Hematopoietic multipotent progenitor cell treated with erythropoietin and hydrocortisone succinate and interleukin-3 and kit ligand, for 8 days (in vitro differentiated cells): ENCODE measurements around the gene SAMD10.
"Not testable (repeated sequence)": the region's sequence is repeated elsewhere in the genome, so short reads cannot be mapped to it uniquely, and the experiment has no call there.

ENCODE experiments used
- DNase-seq: peaks from one replicate; pipeline ENCODE4 v3.0.0-alpha.2; 2015

The SAMD10 gene

DNA sequence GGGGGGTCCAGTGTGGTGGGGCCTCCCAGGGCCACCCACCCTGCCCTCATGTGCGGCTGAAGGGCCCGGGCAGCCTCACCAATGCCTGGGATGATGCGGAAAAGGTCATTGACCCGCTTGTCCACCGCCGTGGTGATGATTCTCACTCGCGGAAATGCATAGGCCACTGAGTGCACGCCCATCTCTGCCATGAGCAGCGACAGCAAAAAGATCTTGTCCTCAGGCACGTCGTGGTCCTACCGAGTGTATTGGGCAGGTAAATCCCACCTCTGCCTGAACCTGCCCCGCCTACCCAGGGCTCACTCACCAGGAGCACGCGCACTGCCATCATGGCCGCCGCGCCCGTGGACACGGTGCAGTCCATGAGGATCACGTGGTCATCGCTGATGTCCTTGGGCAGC is 39.4 kb downstream of the SAMD10 start:
- DNase-seq = no peak

- DNase-seq = no peak
Observed at GRCh38 chr20:63939061-63939935, 40.1 kb downstream of the SAMD10 start.

- DNase-seq = no peak
Observed at GRCh38 chr20:63937596-63937995, 41.8 kb downstream of the SAMD10 start.

- DNase-seq = no peak
Observed at GRCh38 chr20:63935447-63935846, 44.0 kb downstream of the SAMD10 start.

DNA sequence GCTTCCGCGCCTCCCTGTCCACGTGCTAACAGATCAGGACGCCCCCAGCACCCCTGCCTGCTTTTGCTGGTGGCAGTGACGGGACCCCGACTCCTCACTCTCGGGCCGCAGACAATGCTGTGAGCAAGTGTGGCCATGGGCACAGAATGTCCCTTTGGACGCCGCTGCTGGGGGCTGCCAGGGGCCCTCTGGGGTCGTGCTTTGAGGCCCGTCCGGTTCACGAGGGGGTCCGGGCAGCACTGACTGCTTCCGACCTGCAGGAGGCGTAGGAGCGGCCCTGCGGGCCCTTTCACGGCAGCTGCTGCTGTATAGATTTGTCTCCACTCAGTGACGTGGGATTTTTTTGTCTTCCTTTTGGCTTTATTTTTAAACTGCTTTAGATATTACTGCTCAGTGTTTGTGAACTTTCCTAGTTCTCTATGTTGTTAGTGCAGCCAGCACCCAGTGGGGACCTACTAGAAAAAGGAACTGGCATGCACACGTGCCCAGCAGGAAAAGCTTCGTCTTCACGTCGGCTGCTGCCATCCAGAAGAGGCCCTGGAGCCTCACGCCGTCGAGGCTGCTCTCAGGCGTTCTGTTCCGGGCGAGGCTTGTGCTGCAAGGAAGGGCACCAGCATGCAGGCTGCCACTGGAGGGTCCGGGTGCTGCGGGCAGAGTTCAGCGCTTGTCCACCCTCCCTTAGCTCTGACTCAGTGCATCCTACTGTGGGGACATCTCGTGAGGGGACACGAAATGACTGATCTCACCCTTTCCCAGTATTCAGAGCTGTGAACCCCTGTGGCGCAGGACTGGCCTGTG is 45.0 kb downstream of the SAMD10 start:
- no peak for DNase-seq

DNA sequence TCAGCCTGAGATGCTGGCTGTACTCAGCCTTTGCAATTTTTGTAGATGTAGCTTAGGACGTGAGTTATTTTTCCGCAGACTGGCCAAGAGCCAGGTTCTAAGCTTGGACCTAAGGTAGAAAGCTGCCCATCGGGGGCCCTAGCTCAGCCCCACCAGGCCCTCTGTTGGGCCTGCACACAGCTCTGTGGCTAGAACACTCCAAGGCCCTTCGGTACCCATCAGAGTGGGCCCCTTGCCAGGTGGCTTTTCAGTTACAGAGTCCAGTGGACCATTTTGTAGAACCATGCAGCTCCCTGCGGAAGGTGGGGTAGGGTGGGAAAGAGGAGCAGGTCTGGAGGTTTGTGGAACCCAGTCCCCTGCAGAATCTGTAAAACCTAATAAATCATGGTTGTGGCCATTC is 45.8 kb downstream of the SAMD10 start:
- no peak for DNase-seq

DNA sequence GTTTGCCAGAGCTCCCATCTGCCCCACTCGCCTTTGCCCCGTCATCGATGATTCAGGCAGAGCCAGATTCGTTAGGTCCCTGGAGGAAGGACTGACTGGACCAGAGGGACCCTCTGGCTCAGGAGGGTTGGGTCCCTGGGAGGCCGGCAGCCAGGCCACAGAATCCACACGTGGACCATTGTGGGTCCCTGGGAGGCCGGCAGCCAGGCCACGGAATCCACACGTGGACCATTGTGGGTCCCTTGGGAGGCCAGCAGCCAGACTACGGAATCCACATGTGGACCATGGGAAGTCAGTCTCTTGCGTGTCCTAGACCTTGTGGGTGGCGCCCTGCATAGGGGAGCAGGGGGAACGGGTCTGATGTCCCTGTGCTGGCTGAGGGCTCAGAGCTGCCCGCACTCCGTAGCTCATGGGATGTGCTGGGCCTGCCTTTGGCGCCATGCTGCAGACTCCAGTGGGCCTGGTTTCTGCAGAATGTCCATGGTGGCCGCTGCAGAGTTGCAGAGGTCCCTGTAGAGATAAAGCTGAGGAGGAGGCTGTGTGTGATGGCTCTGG is 46.8 kb downstream of the SAMD10 start:
- DNase-seq = no peak

DNA sequence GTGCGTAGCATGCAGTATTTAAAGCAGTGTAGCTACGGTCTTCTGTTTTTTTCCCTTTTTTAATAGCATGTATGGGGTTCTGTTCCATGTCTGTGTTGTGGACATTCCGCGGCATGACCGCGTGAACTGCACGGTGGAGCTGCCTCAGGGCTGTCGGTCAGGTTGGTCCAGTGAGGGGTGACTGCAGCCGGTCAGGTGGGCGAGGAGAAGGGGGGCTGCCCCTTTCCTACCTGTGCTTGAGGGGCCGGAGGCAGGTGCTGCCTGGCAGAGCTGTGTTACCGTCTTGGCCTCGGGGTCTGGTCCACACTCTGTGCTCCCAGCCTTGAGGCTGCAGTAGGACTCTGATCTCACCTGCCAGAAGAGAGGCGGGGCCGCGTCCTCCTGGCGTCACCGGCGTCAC is 47.7 kb downstream of the SAMD10 start:
- DNase-seq = no peak

DNA sequence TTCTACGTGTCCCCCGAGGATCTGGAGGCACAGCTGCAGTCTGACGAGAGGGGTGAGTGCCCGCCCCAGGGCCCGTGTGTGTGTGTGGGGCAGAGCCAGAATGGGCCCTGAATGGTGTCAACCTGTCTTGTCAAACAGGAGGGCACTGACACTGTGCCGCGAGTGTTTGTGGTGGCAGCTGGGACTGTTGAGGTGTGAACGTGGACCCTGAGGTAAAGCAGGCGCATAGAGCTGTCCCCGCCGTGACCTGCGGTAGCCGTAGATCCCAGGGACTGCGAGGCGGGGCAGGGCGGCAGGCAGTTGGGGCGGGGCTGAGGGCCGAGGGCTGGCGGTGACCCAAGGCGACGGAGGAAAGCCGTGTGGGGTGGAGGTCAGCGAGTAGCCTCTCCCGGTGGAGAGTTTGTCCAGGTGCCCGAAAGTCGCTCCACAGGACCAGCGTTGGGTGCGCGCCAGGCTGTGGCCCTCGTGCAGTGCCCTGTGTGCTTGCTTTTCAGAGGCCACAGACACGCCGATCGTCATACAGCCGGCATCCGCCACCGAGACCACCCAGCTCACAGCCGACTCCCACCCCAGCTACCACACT is 48.4 kb downstream of the SAMD10 start:
- no peak for DNase-seq

GRCh38 chr20:63929473-63929883 is 50.0 kb downstream of the SAMD10 start:
- not testable (repeated sequence) for DNase-seq

DNA sequence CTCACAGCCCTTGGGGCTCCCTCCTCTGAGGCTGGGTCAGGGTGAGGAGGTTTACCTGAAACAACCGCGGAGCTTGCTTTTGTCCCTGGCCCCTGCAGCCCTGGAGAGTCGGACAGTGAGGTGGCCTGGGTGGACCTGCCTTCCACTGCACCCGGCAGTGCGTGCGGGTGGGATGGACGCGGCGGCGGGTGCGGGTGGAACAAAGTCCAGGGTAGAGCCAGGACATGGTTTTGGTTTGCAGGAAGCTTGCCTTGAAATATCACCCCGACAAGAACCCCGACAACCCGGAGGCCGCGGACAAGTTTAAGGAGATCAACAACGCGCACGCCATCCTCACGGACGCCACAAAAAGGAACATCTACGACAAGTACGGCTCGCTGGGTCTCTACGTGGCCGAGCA is 50.4 kb downstream of the SAMD10 start:
- no peak for DNase-seq

GRCh38 chr20:63926298-63926697 is 53.1 kb downstream of the SAMD10 start:
- no peak for DNase-seq

DNA sequence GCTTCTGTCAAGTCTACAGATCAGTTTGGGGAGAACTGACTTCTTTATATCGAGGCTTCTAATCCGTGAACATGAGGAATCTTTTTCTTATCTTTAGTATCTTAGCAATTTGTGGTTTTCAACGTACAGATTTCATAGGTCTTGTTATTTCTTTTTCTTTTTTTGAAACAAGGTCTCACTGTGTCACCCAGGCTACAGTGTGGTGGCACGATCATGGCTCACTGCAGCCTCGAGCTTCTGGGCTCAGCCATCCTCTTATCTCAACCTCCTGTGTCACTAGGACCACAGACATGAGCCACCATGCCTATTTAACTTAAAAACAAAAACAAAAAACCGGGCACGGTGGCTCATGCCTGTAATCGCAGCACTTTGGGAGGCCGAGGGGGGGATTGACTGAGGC is 55.2 kb downstream of the SAMD10 start:
- no peak for DNase-seq
